HEK293 (cell line): Measurements from ENCODE around the gene NHLRC1.

Experiments used
- CTCF ChIP-seq: fragments of 450-650 bp; formaldehyde crosslinking; IDR thresholded peaks from 2 replicates; pipeline ENCODE4 v1.5.1; 2016; ENCODE audit warnings: missing biosample characterization, missing genetic modification characterization
- TRIM28 ChIP-seq: IDR thresholded peaks from 2 replicates; pipeline ENCODE4 v1.6.1; 2011; ENCODE audit warnings: low read length, control low read depth, borderline replicate concordance
- ZBTB26 ChIP-seq: fragments of 450-650 bp; formaldehyde crosslinking; optimal IDR thresholded peaks from 2 replicates; pipeline ENCODE3; 2016; ENCODE audit warnings: missing biosample characterization, mild to moderate bottlenecking, missing genetic modification characterization
- ZNF133 ChIP-seq: fragments of 450-650 bp; formaldehyde crosslinking; IDR thresholded peaks from 2 replicates; pipeline ENCODE4 v1.5.1; 2016; ENCODE audit warnings: missing biosample characterization, missing genetic modification characterization
- ZNF169 ChIP-seq: fragments of 450-650 bp; formaldehyde crosslinking; IDR thresholded peaks from 2 replicates; pipeline ENCODE4 v1.5.1; 2016; ENCODE audit warnings: missing biosample characterization, missing genetic modification characterization
- ZNF561 ChIP-seq: fragments of 450-650 bp; IDR thresholded peaks from 2 replicates; pipeline ENCODE4 v1.5.1; 2018; ENCODE audit warnings: missing biosample characterization, missing genetic modification characterization, borderline replicate concordance
- ZNF610 ChIP-seq: fragments of 450-650 bp; formaldehyde crosslinking; IDR thresholded peaks from 2 replicates; pipeline ENCODE4 v1.5.1; 2016; ENCODE audit warnings: missing biosample characterization, missing genetic modification characterization, borderline replicate concordance
- ZNF707 ChIP-seq: fragments of 450-650 bp; formaldehyde crosslinking; IDR thresholded peaks from 2 replicates; pipeline ENCODE4 v1.5.1; 2016; ENCODE audit warnings: missing biosample characterization, missing genetic modification characterization
- ZSCAN30 ChIP-seq: fragments of 450-650 bp; IDR thresholded peaks from 2 replicates; pipeline ENCODE4 v1.5.1; 2018; ENCODE audit warnings: missing biosample characterization, mild to moderate bottlenecking, missing genetic modification characterization, moderate library complexity

DNA sequence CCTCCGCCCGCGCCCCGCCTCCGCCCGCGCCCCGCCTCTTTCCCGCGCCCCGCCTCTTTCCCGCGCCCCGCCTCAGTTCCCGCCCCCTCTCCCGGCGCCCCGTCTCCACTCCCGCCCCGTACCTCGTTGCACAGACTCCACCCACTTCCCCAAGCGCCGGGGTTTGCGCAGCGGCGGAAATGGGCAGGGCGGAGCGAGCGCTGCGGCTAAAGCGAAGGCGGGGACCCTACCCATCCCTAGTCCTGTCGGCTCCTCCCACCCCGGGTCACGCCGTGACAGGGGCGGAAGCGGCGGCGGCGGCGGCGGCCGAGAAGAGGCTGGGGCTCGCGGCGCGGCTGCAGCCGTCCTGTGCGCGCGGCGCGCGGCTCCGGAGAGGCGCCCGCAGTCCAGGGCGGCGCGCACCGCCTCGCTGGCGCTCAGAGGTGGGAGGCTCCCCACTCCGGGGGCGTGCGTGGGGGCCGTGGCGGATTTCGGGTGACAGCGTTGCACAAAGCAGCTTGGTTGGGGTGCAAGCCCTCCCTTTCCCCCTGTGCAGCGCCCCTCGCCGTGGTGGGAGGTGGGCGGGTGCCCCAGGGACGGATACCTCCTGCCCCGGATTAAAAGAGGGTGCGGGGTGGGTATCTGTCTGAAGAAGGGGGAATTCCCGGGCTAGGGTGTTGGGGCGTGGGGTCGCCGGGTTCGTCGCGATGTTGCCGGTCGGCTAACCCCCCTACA is 32.8 kb upstream of the NHLRC1 start, which contains the start of gene KDM1B:
- no peak for TF ChIP-seq ZNF707 (tag by site-specific recombination)
- no peak; the same call in 1 of the 2 replicates for TF ChIP-seq CTCF (tag by site-specific recombination)
- TF ChIP-seq ZNF169: no peak
- peak; percentile 68; the same call in 1 of the 2 replicates for TF ChIP-seq ZNF561 (tag by site-specific recombination)
- no peak for TF ChIP-seq TRIM28
- peak; percentile 87 for TF ChIP-seq ZBTB26
- no peak for TF ChIP-seq ZNF133 (tag by site-specific recombination)
- no peak for TF ChIP-seq ZNF610 (tag by site-specific recombination)
- TF ChIP-seq ZSCAN30 (tag by site-specific recombination): peak; percentile 76; the same call in 1 of the 2 replicates
